ENCODE results near the gene KCP. TPM values are rescaled to one million over a fixed set of nuclear protein-coding genes. Genes with fewer than 3 reads are reported as not detected.
A peak's percentile ranks its signal among the peaks of the same experiment; 100 is the strongest.

KCP gene
- total RNA-seq (2022) (0.23 and 0.50 TPM in 2 replicates), Bru-seq, nascent RNA (percentile 13 among the genes with signal in this experiment), BruChase-seq, experiment 1, labeled RNA remaining after a 2-hour chase (percentile 17 among the genes with signal in this experiment), BruChase-seq, experiment 2, labeled RNA remaining after a 6-hour chase (percentile 18 among the genes with signal in this experiment)
- long read RNA-seq, partial matches to known transcripts, result 0 of 2 reads
- long read RNA-seq, other reads (novel, unspliced or antisense), result 2 of 2 reads

DNA sequence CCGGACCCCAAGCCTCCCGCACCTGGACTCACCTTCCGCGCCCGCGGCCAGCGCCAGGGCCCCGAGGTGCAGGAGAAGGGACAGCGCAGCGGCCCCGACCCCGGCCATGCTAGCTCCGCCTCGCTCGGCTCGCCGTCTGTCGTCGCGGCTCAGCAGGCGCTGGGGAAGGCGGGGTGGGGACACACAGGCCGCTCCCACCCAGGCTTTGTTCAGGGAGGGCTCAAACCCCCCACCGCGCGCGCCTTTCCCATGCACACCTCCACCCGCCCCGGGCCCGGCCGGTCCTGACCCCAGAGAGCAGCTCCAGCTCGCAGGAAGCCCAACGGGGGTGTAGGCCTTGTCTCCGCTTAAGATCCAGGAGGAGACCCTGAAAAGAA is at the start of gene KCP:
Gene KCP, minus strand, starts transcription at position 141 of the 377 bp plus-strand sequence. Its CDS starts 33 bp downstream, at position 108.
- H3K4me3 ChIP-seq (ENCODE audit: low read depth, low read length), result no peak within 1 kb of the TSS
- no peak within 1 kb of the TSS for H3K4me3 Mint-ChIP-seq (ENCODE audit: unreplicated experiment)
- POLR2A ChIA-PET, result no interaction called here
- no peak within 1 kb of the TSS for H3K27ac Mint-ChIP-seq (ENCODE audit: unreplicated experiment)
- peak in 1 of 2 experiments; percentile 14 for DNase-seq
- H3K9me3 Mint-ChIP-seq (ENCODE audit: unreplicated experiment), result no peaks in the 10 kb centered on the region
- no peak for TF ChIP-seq CTCF (IDR thresholded peaks at IDR 0.05; ENCODE audit: insufficient read depth in 1 of 2, low read depth in 1 of 2, low read length in 1 of 2, severe bottlenecking in 1 of 2, unreplicated experiment in 1 of 2)
- BruUV-seq (replicated peaks), result no TSS peak
- peaks cover 6% of the 10 kb centered on the region for H3K4me1 Mint-ChIP-seq (ENCODE audit: low read depth, unreplicated experiment)
- no peaks in the 10 kb centered on the region for H3K27me3 Mint-ChIP-seq (ENCODE audit: insufficient read depth, unreplicated experiment)
- no peaks in the 10 kb centered on the region for H3K36me3 Mint-ChIP-seq (ENCODE audit: insufficient read depth, unreplicated experiment)
- H3K4me1 ChIP-seq, result no peaks in the 10 kb centered on the region
- no peaks in the 10 kb centered on the region for H3K36me3 ChIP-seq (ENCODE audit: control insufficient read depth, insufficient read depth, low read length)
- H3K27me3 ChIP-seq (replicated peaks; ENCODE audit: control insufficient read depth, insufficient read depth, low read length), result no peaks in the 10 kb centered on the region
- H3K9me3 ChIP-seq, result no peaks in the 10 kb centered on the region
- intact Hi-C loops (cut with micrococcal nuclease; ENCODE audit: unreplicated experiment), result no loop called here
- CTCF ChIA-PET, result interaction anchor here (0.5 kb wide), 1 partner anchor 37 kb away, joined by 3 read pairs; no protein-coding TSS in a partner anchor

DNA sequence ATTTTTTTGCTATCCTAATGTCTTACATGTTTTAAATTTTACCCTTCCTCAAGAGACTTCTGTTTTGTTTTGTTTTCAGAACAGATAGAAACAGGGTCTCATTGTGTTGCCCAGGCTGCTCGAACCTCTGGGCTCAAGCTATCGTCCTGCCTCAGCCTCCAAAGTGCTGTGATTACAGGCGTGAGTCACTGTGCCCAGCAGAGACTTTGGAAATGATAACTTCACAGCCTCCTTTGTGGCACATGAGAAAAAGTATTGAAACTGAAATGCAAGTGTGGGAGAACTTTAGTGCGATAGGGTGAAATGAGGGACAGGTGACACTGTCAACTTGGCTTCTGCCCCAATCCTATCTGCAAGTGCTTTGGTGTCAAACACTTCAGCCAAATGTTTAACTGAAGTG is 48.8 kb upstream of the KCP start:
- Mint-ChIP-seq H3K36me3 (ENCODE audit: insufficient read depth, unreplicated experiment) (peaks cover 71% of the 10 kb centered on the region), H3K27ac (ENCODE audit: unreplicated experiment) (no peak overlapping the region), H3K4me1 (ENCODE audit: low read depth, unreplicated experiment) (peaks cover 7% of the 10 kb centered on the region), H3K27me3 (ENCODE audit: insufficient read depth, unreplicated experiment) (no peaks in the 10 kb centered on the region), H3K4me3 (ENCODE audit: unreplicated experiment) (no peak overlapping the region), H3K9me3 (ENCODE audit: unreplicated experiment) (no peaks in the 10 kb centered on the region)
- no peaks in the 10 kb centered on the region; the same call in 1 of the 2 replicates for H3K4me1 ChIP-seq
- no peak for DNase-seq
- TF ChIP-seq CTCF (IDR thresholded peaks at IDR 0.05; ENCODE audit: insufficient read depth in 1 of 2, low read depth in 1 of 2, low read length in 1 of 2, severe bottlenecking in 1 of 2, unreplicated experiment in 1 of 2), result no peak
- no peaks in the 10 kb centered on the region for H3K27me3 ChIP-seq (replicated peaks; ENCODE audit: control insufficient read depth, insufficient read depth, low read length)
- H3K36me3 ChIP-seq (ENCODE audit: control insufficient read depth, insufficient read depth, low read length), result peaks cover 3% of the 10 kb centered on the region
- CTCF ChIA-PET, result no interaction called here
- intact Hi-C loops (cut with micrococcal nuclease; ENCODE audit: unreplicated experiment), result no loop called here
- H3K9me3 ChIP-seq, result no peaks in the 10 kb centered on the region
- H3K4me3 ChIP-seq (ENCODE audit: low read depth, low read length), result no peak overlapping the region
- POLR2A ChIA-PET, result no interaction called here
- BruUV-seq (replicated peaks), result no TSS peak

DNA sequence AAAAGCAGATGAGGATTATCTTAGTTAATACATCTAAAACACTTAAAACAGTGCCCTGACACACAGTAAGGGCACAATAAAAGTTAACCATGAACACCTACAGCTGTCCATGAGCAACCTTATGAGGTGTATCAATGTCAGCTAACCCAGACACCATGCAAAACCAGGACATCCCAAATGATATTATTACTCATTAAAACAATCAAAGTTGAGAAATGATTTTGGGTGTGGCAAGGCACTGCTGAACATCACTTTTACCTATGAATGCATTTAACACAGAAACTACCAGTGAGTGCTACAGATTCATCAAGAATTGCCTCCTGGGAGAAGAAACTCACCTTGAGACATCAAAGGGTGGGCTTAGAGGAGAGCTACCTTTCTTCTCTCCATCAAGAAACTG is 45.5 kb upstream of the KCP start:
- Histone ChIP-seq H3K9me3 (no peaks in the 10 kb centered on the region), H3K4me3 (ENCODE audit: low read depth, low read length) (no peak overlapping the region), H3K36me3 (ENCODE audit: control insufficient read depth, insufficient read depth, low read length) (peaks cover 3% of the 10 kb centered on the region), H3K4me1 (no peaks in the 10 kb centered on the region), H3K27me3 (replicated peaks; ENCODE audit: control insufficient read depth, insufficient read depth, low read length) (no peaks in the 10 kb centered on the region)
- H3K27ac Mint-ChIP-seq (ENCODE audit: unreplicated experiment), result no peak overlapping the region
- no peak for DNase-seq
- CTCF ChIA-PET, result interaction anchor here (0.6 kb wide), 1 partner anchor 13 kb away, joined by 3 read pairs; no protein-coding TSS in a partner anchor
- H3K4me1 Mint-ChIP-seq (ENCODE audit: low read depth, unreplicated experiment), result no peaks in the 10 kb centered on the region
- H3K27me3 Mint-ChIP-seq (ENCODE audit: insufficient read depth, unreplicated experiment), result no peaks in the 10 kb centered on the region
- no peaks in the 10 kb centered on the region for H3K9me3 Mint-ChIP-seq (ENCODE audit: unreplicated experiment)
- no peak for TF ChIP-seq CTCF (IDR thresholded peaks at IDR 0.05; ENCODE audit: insufficient read depth in 1 of 2, low read depth in 1 of 2, low read length in 1 of 2, severe bottlenecking in 1 of 2, unreplicated experiment in 1 of 2)
- H3K4me3 Mint-ChIP-seq (ENCODE audit: unreplicated experiment), result no peak overlapping the region
- intact Hi-C loops (cut with micrococcal nuclease; ENCODE audit: unreplicated experiment), result no loop called here
- BruUV-seq (replicated peaks), result no TSS peak
- peaks cover 82% of the 10 kb centered on the region for H3K36me3 Mint-ChIP-seq (ENCODE audit: insufficient read depth, unreplicated experiment)
- POLR2A ChIA-PET, result no interaction called here

Measured in Caco-2 (cell line).